Measurements from ENCODE around the gene IRS2. TPM values are rescaled to one million over a fixed set of nuclear protein-coding genes. Genes with fewer than 3 reads are reported as not detected.

Gene IRS2
- total and polyA plus RNA-seq, 2 experiments from 2014 or later = 3.6 to 14.5 TPM

DNA sequence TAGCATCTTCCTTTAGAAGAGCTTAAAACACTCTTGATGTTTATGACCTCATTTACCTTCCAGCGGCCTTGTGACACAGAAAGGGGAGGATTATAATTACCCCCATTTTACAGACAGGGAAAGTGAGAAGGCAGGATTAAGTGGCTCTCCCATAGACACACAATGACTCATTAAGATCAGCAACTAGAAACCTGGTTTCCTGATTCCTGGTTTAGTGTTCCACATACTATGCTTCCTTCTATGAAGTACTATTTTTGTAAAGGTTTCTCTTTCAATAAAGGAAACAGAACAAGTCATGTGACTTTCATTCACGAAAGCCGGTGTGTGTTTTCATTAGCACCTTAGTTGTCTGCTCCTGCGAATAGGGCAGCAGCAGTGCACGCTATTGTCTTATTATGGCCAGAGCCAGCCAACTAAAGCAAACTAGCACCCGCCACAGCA lies 8.3 kb downstream of the IRS2 start:
- no peak for DNase-seq (ENCODE audit: low spot score)
- peak overlapping the region; percentile 27; the same call in 1 of the 2 replicates for H3K27ac Mint-ChIP-seq

More for the DNA sequence above, 8.3 kb downstream of the IRS2 start:
- H3F3A ChIP-seq (replicated peaks; ENCODE audit: low read depth) = no peaks in the 10 kb centered on the region
- H2AFZ ChIP-seq = no peak overlapping the region
- no peaks in the 10 kb centered on the region for H3K27me3 ChIP-seq (ENCODE audit: insufficient read depth)
- 0 out of 2 replicates have a peak overlapping the region, but pooled peaks have one; percentile 75 for H3K4me2 ChIP-seq
- no peak for ATAC-seq
- Mint-ChIP-seq H3K4me1 (peaks cover 42% of the 10 kb centered on the region), H3K9me3 (no peaks in the 10 kb centered on the region), H3K27me3 (ENCODE audit: insufficient read depth, low read depth, poor library complexity) (peaks cover 2% of the 10 kb centered on the region), H3K4me3 (no peak overlapping the region), H3K36me3 (ENCODE audit: low read depth) (peaks cover 12% of the 10 kb centered on the region; the same call in 2 of the 3 replicates)
- peaks cover 48% of the 10 kb centered on the region for H4K20me1 ChIP-seq (replicated peaks; ENCODE audit: insufficient read depth)
- no peak overlapping the region for H3K4me3 ChIP-seq
- peaks cover 94% of the 10 kb centered on the region for H3K79me2 ChIP-seq (replicated peaks; ENCODE audit: insufficient read depth)
- H3K9me2 ChIP-seq (ENCODE audit: insufficient read depth) = no peaks in the 10 kb centered on the region
- no peaks in the 10 kb centered on the region for H3K36me3 ChIP-seq (ENCODE audit: insufficient read depth)
- H3K27ac ChIP-seq (ENCODE audit: low read depth) = no peak overlapping the region
- no peak for TF ChIP-seq STAT1 (IDR thresholded peaks at IDR 0.05; ENCODE audit: unreplicated experiment)
- TF ChIP-seq CREB1 (CRISPR knock-in tag; IDR thresholded peaks at IDR 0.05; ENCODE audit: low read depth) = no peak
- TF ChIP-seq, protein P1, sequence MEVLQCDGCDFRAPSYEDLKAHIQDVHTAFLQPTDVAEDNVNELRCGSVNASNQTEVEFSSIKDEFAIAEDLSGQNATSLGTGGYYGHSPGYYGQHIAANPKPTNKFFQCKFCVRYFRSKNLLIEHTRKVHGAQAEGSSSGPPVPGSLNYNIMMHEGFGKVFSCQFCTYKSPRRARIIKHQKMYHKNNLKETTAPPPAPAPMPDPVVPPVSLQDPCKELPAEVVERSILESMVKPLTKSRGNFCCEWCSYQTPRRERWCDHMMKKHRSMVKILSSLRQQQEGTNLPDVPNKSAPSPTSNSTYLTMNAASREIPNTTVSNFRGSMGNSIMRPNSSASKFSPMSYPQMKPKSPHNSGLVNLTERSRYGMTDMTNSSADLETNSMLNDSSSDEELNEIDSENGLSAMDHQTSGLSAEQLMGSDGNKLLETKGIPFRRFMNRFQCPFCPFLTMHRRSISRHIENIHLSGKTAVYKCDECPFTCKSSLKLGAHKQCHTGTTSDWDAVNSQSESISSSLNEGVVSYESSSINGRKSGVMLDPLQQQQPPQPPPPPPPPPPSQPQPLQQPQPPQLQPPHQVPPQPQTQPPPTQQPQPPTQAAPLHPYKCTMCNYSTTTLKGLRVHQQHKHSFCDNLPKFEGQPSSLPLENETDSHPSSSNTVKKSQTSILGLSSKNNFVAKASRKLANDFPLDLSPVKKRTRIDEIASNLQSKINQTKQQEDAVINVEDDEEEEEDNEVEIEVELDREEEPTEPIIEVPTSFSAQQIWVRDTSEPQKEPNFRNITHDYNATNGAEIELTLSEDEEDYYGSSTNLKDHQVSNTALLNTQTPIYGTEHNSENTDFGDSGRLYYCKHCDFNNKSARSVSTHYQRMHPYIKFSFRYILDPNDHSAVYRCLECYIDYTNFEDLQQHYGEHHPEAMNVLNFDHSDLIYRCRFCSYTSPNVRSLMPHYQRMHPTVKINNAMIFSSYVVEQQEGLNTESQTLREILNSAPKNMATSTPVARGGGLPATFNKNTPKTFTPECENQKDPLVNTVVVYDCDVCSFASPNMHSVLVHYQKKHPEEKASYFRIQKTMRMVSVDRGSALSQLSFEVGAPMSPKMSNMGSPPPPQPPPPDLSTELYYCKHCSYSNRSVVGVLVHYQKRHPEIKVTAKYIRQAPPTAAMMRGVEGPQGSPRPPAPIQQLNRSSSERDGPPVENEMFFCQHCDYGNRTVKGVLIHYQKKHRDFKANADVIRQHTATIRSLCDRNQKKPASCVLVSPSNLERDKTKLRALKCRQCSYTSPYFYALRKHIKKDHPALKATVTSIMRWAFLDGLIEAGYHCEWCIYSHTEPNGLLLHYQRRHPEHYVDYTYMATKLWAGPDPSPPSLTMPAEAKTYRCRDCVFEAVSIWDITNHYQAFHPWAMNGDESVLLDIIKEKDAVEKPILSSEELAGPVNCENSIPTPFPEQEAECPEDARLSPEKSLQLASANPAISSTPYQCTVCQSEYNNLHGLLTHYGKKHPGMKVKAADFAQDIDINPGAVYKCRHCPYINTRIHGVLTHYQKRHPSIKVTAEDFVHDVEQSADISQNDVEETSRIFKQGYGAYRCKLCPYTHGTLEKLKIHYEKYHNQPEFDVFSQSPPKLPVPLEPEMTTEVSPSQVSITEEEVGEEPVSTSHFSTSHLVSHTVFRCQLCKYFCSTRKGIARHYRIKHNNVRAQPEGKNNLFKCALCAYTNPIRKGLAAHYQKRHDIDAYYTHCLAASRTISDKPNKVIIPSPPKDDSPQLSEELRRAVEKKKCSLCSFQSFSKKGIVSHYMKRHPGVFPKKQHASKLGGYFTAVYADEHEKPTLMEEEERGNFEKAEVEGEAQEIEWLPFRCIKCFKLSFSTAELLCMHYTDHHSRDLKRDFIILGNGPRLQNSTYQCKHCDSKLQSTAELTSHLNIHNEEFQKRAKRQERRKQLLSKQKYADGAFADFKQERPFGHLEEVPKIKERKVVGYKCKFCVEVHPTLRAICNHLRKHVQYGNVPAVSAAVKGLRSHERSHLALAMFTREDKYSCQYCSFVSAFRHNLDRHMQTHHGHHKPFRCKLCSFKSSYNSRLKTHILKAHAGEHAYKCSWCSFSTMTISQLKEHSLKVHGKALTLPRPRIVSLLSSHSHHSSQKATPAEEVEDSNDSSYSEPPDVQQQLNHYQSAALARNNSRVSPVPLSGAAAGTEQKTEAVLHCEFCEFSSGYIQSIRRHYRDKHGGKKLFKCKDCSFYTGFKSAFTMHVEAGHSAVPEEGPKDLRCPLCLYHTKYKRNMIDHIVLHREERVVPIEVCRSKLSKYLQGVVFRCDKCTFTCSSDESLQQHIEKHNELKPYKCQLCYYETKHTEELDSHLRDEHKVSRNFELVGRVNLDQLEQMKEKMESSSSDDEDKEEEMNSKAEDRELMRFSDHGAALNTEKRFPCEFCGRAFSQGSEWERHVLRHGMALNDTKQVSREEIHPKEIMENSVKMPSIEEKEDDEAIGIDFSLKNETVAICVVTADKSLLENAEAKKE (CRISPR knock-in tag; IDR thresholded peaks at IDR 0.05) = no peak
- no peak for TF ChIP-seq JUNB (IDR thresholded peaks at IDR 0.05; ENCODE audit: unreplicated experiment)
- no peak for TF ChIP-seq POLR2AphosphoS5 (IDR thresholded peaks at IDR 0.05; ENCODE audit: low read depth)
- no peak for TF ChIP-seq ZNF331 (CRISPR knock-in tag; IDR thresholded peaks at IDR 0.05; ENCODE audit: low read depth)
- no peak for TF ChIP-seq ZNF114 (CRISPR knock-in tag; IDR thresholded peaks at IDR 0.05)
- peaks cover 42% of the 10 kb centered on the region for H3K4me1 ChIP-seq (ENCODE audit: insufficient read depth)

Measured in GM23338 (cell line).